GM12878 (cell line): ENCODE measurements around the gene FBLN5.

Experiments
- BHLHE40 ChIP-seq, 2 experiments: fragments of 450-650 bp in 1 of 2; IDR thresholded peaks; 2 replicates each; pipeline ENCODE4 v1.6.1; 2011 to 2017; ENCODE audit warnings: low read depth in 2 of 2, borderline replicate concordance in 1 of 2, improper control_type of control experiment in 1 of 2, low read length in 1 of 2, mild to moderate bottlenecking in 1 of 2
- TF ChIP-seq, protein P1 (sequence below), 3 experiments: IDR thresholded peaks in 2 of 3; conservative IDR thresholded peaks in 1 of 3; 2 replicates each; pipeline ENCODE4 v1.5.1; 2011; ENCODE audit warnings: low read depth in 3 of 3, low read length in 3 of 3, mild to moderate bottlenecking in 3 of 3, control low read depth in 2 of 3, moderate library complexity in 2 of 3, inconsistent platforms in 1 of 3, mixed read lengths in 1 of 3; ENCODE audit not compliant: control insufficient read depth in 2 of 3, insufficient read depth in 1 of 3; ENCODE audit errors: extremely low read depth in 1 of 3

DNA sequence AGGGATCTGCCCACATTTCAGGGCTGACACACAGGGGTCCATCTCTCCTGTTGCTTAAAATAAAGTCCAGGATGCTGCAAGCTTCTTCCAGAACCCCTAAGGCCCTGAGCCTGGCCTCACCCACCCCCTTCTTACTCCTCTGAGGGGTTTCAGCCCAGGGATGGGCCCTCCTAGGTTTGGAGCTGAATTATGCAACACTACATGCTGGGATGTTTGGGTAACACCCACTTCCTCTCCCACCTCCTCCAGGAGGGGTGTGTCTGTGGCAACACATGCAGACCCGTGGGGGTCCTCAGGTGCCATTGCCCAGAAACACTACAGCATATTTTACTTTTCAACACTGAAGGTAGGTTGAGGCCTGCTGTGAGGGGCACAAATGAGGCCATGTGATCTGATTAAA lies 5.4 kb downstream of the FBLN5 start:
- no peak for TF ChIP-seq BHLHE40 (IDR thresholded peaks at IDR 0.05; ENCODE audit: borderline replicate concordance in 1 of 2, low read depth in 2 of 2, low read length in 1 of 2)
- TF ChIP-seq, protein P1, sequence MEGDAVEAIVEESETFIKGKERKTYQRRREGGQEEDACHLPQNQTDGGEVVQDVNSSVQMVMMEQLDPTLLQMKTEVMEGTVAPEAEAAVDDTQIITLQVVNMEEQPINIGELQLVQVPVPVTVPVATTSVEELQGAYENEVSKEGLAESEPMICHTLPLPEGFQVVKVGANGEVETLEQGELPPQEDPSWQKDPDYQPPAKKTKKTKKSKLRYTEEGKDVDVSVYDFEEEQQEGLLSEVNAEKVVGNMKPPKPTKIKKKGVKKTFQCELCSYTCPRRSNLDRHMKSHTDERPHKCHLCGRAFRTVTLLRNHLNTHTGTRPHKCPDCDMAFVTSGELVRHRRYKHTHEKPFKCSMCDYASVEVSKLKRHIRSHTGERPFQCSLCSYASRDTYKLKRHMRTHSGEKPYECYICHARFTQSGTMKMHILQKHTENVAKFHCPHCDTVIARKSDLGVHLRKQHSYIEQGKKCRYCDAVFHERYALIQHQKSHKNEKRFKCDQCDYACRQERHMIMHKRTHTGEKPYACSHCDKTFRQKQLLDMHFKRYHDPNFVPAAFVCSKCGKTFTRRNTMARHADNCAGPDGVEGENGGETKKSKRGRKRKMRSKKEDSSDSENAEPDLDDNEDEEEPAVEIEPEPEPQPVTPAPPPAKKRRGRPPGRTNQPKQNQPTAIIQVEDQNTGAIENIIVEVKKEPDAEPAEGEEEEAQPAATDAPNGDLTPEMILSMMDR (IDR thresholded peaks at IDR 0.05 in 2 of 3, conservative IDR thresholded peaks at IDR 0.05 in 1 of 3; ENCODE audit: control insufficient read depth in 2 of 3, extremely low read depth in 1 of 3, insufficient read depth in 1 of 3, low read depth in 3 of 3, low read length in 3 of 3), result no peak
